GM18526 (cell line): ENCODE results near the gene EFCAB6.

Experiments
- POLR2A ChIP-seq: IDR thresholded peaks from 3 replicates; pipeline ENCODE4 v1.6.1; 2011; ENCODE audit not compliant: insufficient read length; ENCODE audit errors: extremely low read depth

Gene EFCAB6

GRCh38 chr22:43624144-43624998, 187.7 kb downstream of the EFCAB6 start:
- no peak for TF ChIP-seq POLR2A

- no peak for TF ChIP-seq POLR2A
Measured at GRCh38 chr22:43622886-43623285, 189.2 kb downstream of the EFCAB6 start.

GRCh38 chr22:43620197-43620596, 191.9 kb downstream of the EFCAB6 start:
- TF ChIP-seq POLR2A = no peak

GRCh38 chr22:43618517-43618916, 193.6 kb downstream of the EFCAB6 start:
- TF ChIP-seq POLR2A = no peak

GRCh38 chr22:43616645-43617044, 195.5 kb downstream of the EFCAB6 start:
- TF ChIP-seq POLR2A = no peak

GRCh38 chr22:43600265-43600664, 211.8 kb downstream of the EFCAB6 start:
- TF ChIP-seq POLR2A = no peak

GRCh38 chr22:43592476-43592875, 219.6 kb downstream of the EFCAB6 start:
- no peak for TF ChIP-seq POLR2A

GRCh38 chr22:43591380-43591779, 220.7 kb downstream of the EFCAB6 start:
- TF ChIP-seq POLR2A = no peak

- TF ChIP-seq POLR2A = no peak
Measured at GRCh38 chr22:43587574-43587973, 224.5 kb downstream of the EFCAB6 start.

- no peak for TF ChIP-seq POLR2A
Measured at GRCh38 chr22:43583501-43583900, 228.6 kb downstream of the EFCAB6 start.

- TF ChIP-seq POLR2A = no peak
Measured at GRCh38 chr22:43582394-43582793, 229.7 kb downstream of the EFCAB6 start.

- no peak for TF ChIP-seq POLR2A
Measured at GRCh38 chr22:43580271-43580750, 231.8 kb downstream of the EFCAB6 start.

- TF ChIP-seq POLR2A = no peak
Measured at GRCh38 chr22:43574738-43575137, 237.4 kb downstream of the EFCAB6 start.

GRCh38 chr22:43572710-43573109, 239.4 kb downstream of the EFCAB6 start:
- TF ChIP-seq POLR2A = no peak

GRCh38 chr22:43571181-43571580, 240.9 kb downstream of the EFCAB6 start:
- no peak for TF ChIP-seq POLR2A

- no peak for TF ChIP-seq POLR2A
Measured at GRCh38 chr22:43570531-43571165, 241.5 kb downstream of the EFCAB6 start.
